Suprapubic skin (tissue), 4 donors: ENCODE measurements around the gene CEP112. TPM values are rescaled to one million over a fixed set of nuclear protein-coding genes. Genes with fewer than 3 reads are reported as not detected.
"Not testable (repeated sequence)": the region's sequence is repeated elsewhere in the genome, so short reads cannot be mapped to it uniquely, and the experiment has no call there.

ENCODE experiments used
- DNase-seq, 2 donors: peaks; one replicate each; pipeline ENCODE4 v3.0.0-alpha.2; 2019; ENCODE audit warnings: low spot score in 2 of 2
- H3K27ac ChIP-seq: fragments of 200-600 bp; sonication (generic); one replicate; pipeline ENCODE4 v1.5.1; 2019
- H3K27me3 ChIP-seq: fragments of 200-600 bp; sonication (generic); one replicate; pipeline ENCODE4 v1.5.1; 2019
- H3K36me3 ChIP-seq: fragments of 200-600 bp; sonication (generic); one replicate; pipeline ENCODE4 v1.5.1; 2019
- H3K4me1 ChIP-seq: fragments of 200-600 bp; sonication (generic); one replicate; pipeline ENCODE4 v1.5.1; 2019
- H3K4me3 ChIP-seq: fragments of 200-600 bp; sonication (generic); one replicate; pipeline ENCODE4 v1.5.1; 2019; ENCODE audit warnings: mild to moderate bottlenecking
- H3K9me3 ChIP-seq: fragments of 200-600 bp; sonication (generic); one replicate; pipeline ENCODE4 v1.5.1; 2019
- EP300 ChIP-seq: sonication (generic); formaldehyde crosslinking; IDR thresholded peaks from one replicate; pipeline ENCODE4 v1.6.1; 2017; ENCODE audit warnings: antibody characterized with exemption
- POLR2A ChIP-seq, 2 donors: fragments of 450-650 bp; IDR thresholded peaks; one replicate each; pipeline ENCODE4 v1.6.1; 2017; ENCODE audit warnings: antibody characterized with exemption in 2 of 2, mild to moderate bottlenecking in 2 of 2, moderate library complexity in 2 of 2
- POLR2AphosphoS5 ChIP-seq, 3 donors: sonication (generic); formaldehyde crosslinking; IDR thresholded peaks; one replicate each; pipeline ENCODE4 v1.6.1; 2017; ENCODE audit warnings: antibody characterized with exemption in 3 of 3
- WGBS: methylation state at CpG from one replicate; pipeline ENCODE4 v1.1.5; 2018; 5-methylcytosine and 5-hydroxymethylcytosine counted together
- total RNA-seq, 4 donors: library from RNA; depleted of rRNA; stranded (reverse); fragments of >200 nt; gene quantifications; one replicate each; pipeline ENCODE4 v1.1.0, GENCODE V29; 2016
- TF ChIP-seq, protein P1 (sequence below), 2 donors: fragments of 200-600 bp in 1 of 2; fragments of 450-650 bp in 1 of 2; sonication (generic) in 1 of 2; IDR thresholded peaks; one replicate each; pipeline ENCODE4 v1.5.1; 2016 to 2019; ENCODE audit warnings: antibody characterized with exemption in 2 of 2, mild to moderate bottlenecking in 1 of 2, moderate library complexity in 1 of 2

Gene CEP112
- total RNA-seq, 4 donors from 2014 or later: 0.68 to 14.1 (median 6.6) TPM

- 68% methylated on average over 2 of the region's 2 CpGs for WGBS
Observed at GRCh38 chr17:65688307-65688706, 503.6 kb downstream of the CEP112 start.

GRCh38 chr17:65685110-65685509 is 506.8 kb downstream of the CEP112 start:
- H3K27ac ChIP-seq: no peak overlapping the region
- no peak overlapping the region for H3K4me3 ChIP-seq
- DNase-seq: no peak
- H3K36me3 ChIP-seq: no peaks in the 10 kb centered on the region
- H3K4me1 ChIP-seq: no peaks in the 10 kb centered on the region
- H3K27me3 ChIP-seq: no peaks in the 10 kb centered on the region
- TF ChIP-seq EP300 (no peak), POLR2A (IDR thresholded peaks at IDR 0.05) (no peak)
- whole genome bisulfite sequencing: 64% methylated on average over 1 of the region's 1 CpG
- H3K9me3 ChIP-seq: no peaks in the 10 kb centered on the region

More at GRCh38 chr17:65688307-65688706, 503.6 kb downstream of the CEP112 start:
- Histone ChIP-seq H3K4me1 (no peaks in the 10 kb centered on the region), H3K9me3 (no peaks in the 10 kb centered on the region), H3K27me3 (no peaks in the 10 kb centered on the region), H3K4me3 (no peak overlapping the region), H3K27ac (no peak overlapping the region), H3K36me3 (no peaks in the 10 kb centered on the region)
- no peak for TF ChIP-seq EP300
- no peak for TF ChIP-seq POLR2A (IDR thresholded peaks at IDR 0.05)
- no peak for DNase-seq

- 72% methylated on average over 4 of the region's 4 CpGs for WGBS
- Histone ChIP-seq H3K27me3 (no peaks in the 10 kb centered on the region), H3K27ac (no peak overlapping the region), H3K4me3 (no peak overlapping the region), H3K9me3 (no peaks in the 10 kb centered on the region), H3K4me1 (no peaks in the 10 kb centered on the region), H3K36me3 (no peaks in the 10 kb centered on the region)
- DNase-seq: no peak
- TF ChIP-seq, protein P1, sequence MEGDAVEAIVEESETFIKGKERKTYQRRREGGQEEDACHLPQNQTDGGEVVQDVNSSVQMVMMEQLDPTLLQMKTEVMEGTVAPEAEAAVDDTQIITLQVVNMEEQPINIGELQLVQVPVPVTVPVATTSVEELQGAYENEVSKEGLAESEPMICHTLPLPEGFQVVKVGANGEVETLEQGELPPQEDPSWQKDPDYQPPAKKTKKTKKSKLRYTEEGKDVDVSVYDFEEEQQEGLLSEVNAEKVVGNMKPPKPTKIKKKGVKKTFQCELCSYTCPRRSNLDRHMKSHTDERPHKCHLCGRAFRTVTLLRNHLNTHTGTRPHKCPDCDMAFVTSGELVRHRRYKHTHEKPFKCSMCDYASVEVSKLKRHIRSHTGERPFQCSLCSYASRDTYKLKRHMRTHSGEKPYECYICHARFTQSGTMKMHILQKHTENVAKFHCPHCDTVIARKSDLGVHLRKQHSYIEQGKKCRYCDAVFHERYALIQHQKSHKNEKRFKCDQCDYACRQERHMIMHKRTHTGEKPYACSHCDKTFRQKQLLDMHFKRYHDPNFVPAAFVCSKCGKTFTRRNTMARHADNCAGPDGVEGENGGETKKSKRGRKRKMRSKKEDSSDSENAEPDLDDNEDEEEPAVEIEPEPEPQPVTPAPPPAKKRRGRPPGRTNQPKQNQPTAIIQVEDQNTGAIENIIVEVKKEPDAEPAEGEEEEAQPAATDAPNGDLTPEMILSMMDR (IDR thresholded peaks at IDR 0.05): no peak
- no peak for TF ChIP-seq POLR2A (IDR thresholded peaks at IDR 0.05)
- TF ChIP-seq POLR2AphosphoS5 (IDR thresholded peaks at IDR 0.05): no peak
- no peak for TF ChIP-seq EP300
Observed at GRCh38 chr17:65684631-65685030, 507.3 kb downstream of the CEP112 start.

DNA sequence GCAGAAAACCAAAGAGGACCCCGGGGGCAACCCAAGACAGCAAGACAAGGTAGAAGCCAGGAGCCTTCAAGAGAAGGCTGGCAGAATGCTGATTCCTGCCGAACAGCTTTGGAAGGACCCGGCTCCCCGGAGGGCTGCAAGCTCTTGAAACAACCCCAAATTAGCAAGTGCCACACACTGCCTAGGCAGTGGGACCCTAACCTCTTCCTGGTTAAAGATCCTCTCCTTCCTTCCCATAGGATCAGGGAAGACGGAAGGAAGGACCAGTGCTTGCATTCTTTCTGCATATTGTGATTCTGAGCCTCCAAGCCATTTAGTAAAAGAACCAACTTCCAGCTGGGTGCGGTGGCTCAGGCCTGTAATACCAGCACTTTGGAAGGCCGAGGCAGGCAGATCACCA is 508.5 kb downstream of the CEP112 start:
- TF ChIP-seq, protein P1 (IDR thresholded peaks at IDR 0.05): no peak
- TF ChIP-seq EP300: no peak
- TF ChIP-seq POLR2A (IDR thresholded peaks at IDR 0.05): no peak
- TF ChIP-seq POLR2AphosphoS5 (IDR thresholded peaks at IDR 0.05): no peak
- no peaks in the 10 kb centered on the region for H3K9me3 ChIP-seq
- no peaks in the 10 kb centered on the region for H3K27me3 ChIP-seq
- no peaks in the 10 kb centered on the region for H3K36me3 ChIP-seq
- H3K4me1 ChIP-seq: peaks cover 4% of the 10 kb centered on the region
- no peak overlapping the region for H3K27ac ChIP-seq
- no peak for DNase-seq
- whole genome bisulfite sequencing: 68% methylated on average over 6 of the region's 7 CpGs
- no peak overlapping the region for H3K4me3 ChIP-seq

DNA sequence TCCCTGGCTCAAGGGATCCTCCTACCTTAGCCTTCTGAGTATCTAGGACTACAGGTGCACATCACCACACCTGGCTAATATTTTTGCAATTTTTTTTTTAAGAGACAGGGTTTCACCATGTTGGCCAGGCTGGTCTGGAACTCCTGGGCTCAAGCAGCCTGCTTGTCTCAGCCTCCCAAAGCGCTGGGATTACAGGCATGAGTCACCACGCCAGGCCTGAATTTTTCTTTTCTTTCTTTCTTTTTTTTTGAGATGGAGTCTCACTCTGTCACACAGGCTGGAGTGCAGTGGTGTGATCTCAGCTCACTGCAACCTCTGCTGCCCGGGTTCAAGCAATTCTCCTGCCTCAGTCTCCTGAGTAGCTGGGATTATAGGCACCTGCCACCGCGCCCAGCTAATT is 510.2 kb downstream of the CEP112 start:
- 66% methylated on average over 5 of the region's 5 CpGs for WGBS
- not testable (repeated sequence) for H3K27ac ChIP-seq, H3K9me3 ChIP-seq, H3K4me3 ChIP-seq, DNase-seq, H3K27me3 ChIP-seq, H3K4me1 ChIP-seq, H3K36me3 ChIP-seq

- Histone ChIP-seq H3K36me3 (no peaks in the 10 kb centered on the region), H3K27ac (no peak overlapping the region)
Observed at GRCh38 chr17:65679165-65679845, 512.6 kb downstream of the CEP112 start.

GRCh38 chr17:65678546-65678945 is 513.4 kb downstream of the CEP112 start:
- H3K36me3 ChIP-seq: no peaks in the 10 kb centered on the region
- H3K27me3 ChIP-seq: no peaks in the 10 kb centered on the region
- no peak overlapping the region for H3K27ac ChIP-seq
- H3K9me3 ChIP-seq: no peaks in the 10 kb centered on the region
- WGBS: 48% methylated on average over 9 of the region's 9 CpGs
- TF ChIP-seq POLR2A (IDR thresholded peaks at IDR 0.05): no peak
- TF ChIP-seq, protein P1 (IDR thresholded peaks at IDR 0.05): no peak
- no peak for TF ChIP-seq POLR2AphosphoS5 (IDR thresholded peaks at IDR 0.05)
- no peak for TF ChIP-seq EP300
- DNase-seq: no peak
- peaks cover 5% of the 10 kb centered on the region for H3K4me1 ChIP-seq
- H3K4me3 ChIP-seq: no peak overlapping the region

More at GRCh38 chr17:65679165-65679845, 512.6 kb downstream of the CEP112 start:
- TF ChIP-seq EP300 (no peak), POLR2AphosphoS5 (IDR thresholded peaks at IDR 0.05) (no peak), POLR2A (IDR thresholded peaks at IDR 0.05) (no peak)
- no peaks in the 10 kb centered on the region for H3K9me3 ChIP-seq
- no peak overlapping the region for H3K4me3 ChIP-seq
- no peaks in the 10 kb centered on the region for H3K27me3 ChIP-seq
- peaks cover 5% of the 10 kb centered on the region for H3K4me1 ChIP-seq
- 38% methylated on average over 3 of the region's 3 CpGs for WGBS
- DNase-seq: no peak
